B cell (primary cell): ENCODE measurements around the gene CADM1. TPM values are rescaled to one million over a fixed set of nuclear protein-coding genes. Genes with fewer than 3 reads are reported as not detected.

Experiments used
- ATAC-seq: fragments of 200-7000 bp; cut with Tn5 transposase; one replicate; pipeline ENCODE4 v1.10.0; 2021; ENCODE audit warnings: low read depth, mild to moderate bottlenecking, moderate number of reproducible peaks, moderate library complexity
- CTCF ChIA-PET: fragments of 350-600 bp; sonication (Branson Sonifier 250); formaldehyde crosslinking; loops from one replicate; lab custom pipeline; 2021; ENCODE audit warnings: antibody characterized with exemption, inconsistent platforms; lab: Charles Lee
- POLR2A ChIA-PET: fragments of 350-600 bp; sonication (Branson Sonifier 250); formaldehyde crosslinking; loops from one replicate; lab custom pipeline; 2021; ENCODE audit warnings: antibody characterized with exemption; lab: Charles Lee
- DNase-seq: peaks from one replicate; pipeline ENCODE4 v3.0.0; 2013
- H2AFZ ChIP-seq: 2 replicates; pipeline ENCODE4 v1.6.1; 2012; ENCODE audit warnings: mild to moderate bottlenecking, low read depth, low read length; ENCODE audit not compliant: insufficient read depth, poor library complexity, severe bottlenecking
- H3K27ac ChIP-seq, 2 donors: 1 replicate in 1 of 2; 2 replicates in 1 of 2; pipeline ENCODE4 v1.5.1; 2012 to 2013; ENCODE audit warnings: low read length in 2 of 2, mild to moderate bottlenecking in 2 of 2, moderate library complexity in 1 of 2
- H3K27me3 ChIP-seq, 4 experiments: fragments of 200-600 bp in 1 of 4; sonication (generic) in 1 of 4; replicated peaks in 1 of 4; 1 replicate in 2 of 4; 2 replicates in 2 of 4; pipeline versions ENCODE4 v1.6.1 to v1.7.0; 2013 to 2016; ENCODE audit warnings: low read length in 3 of 4, mild to moderate bottlenecking in 2 of 4, mixed read lengths in 1 of 4, moderate library complexity in 1 of 4; ENCODE audit not compliant: insufficient read depth in 4 of 4, control insufficient read depth in 3 of 4; ENCODE audit errors: control extremely low read depth in 1 of 4
- H3K36me3 ChIP-seq, 2 experiments: replicated peaks in 1 of 2; 1 replicate in 1 of 2; 2 replicates in 1 of 2; pipeline versions ENCODE4 v1.6.1 to v1.7.1; 2013; ENCODE audit warnings: low read length in 1 of 2; ENCODE audit not compliant: insufficient read depth in 2 of 2, control insufficient read depth in 1 of 2; ENCODE audit errors: control extremely low read depth in 1 of 2, extremely low read depth in 1 of 2
- H3K4me1 ChIP-seq, 2 donors: fragments of 200-600 bp in 1 of 2; sonication (generic) in 1 of 2; 1 replicate in 1 of 2; 2 replicates in 1 of 2; pipeline versions ENCODE4 v1.5.1 to v1.6.1; 2013 to 2017; ENCODE audit warnings: low read length in 2 of 2; ENCODE audit not compliant: control insufficient read depth in 2 of 2, insufficient read depth in 2 of 2
- H3K4me2 ChIP-seq: replicated peaks from 2 replicates; pipeline ENCODE3; 2012; ENCODE audit warnings: mild to moderate bottlenecking, low read depth, low read length; ENCODE audit not compliant: poor library complexity, severe bottlenecking
- H3K4me3 ChIP-seq, 5 experiments: fragments of 200-600 bp in 1 of 5; sonication (generic) in 1 of 5; 1 replicate in 3 of 5; 2 replicates in 2 of 5; pipeline versions ENCODE4 v1.5.1 to v1.7.0; 2011 to 2016; ENCODE audit warnings: low read length in 4 of 5, mild to moderate bottlenecking in 4 of 5, low read depth in 2 of 5, control low read depth in 1 of 5, moderate library complexity in 1 of 5; ENCODE audit not compliant: insufficient read depth in 1 of 5; ENCODE audit errors: control extremely low read depth in 1 of 5, extremely low read depth in 1 of 5
- H3K79me2 ChIP-seq: fragments of 200-600 bp; sonication (generic); one replicate; pipeline ENCODE4 v1.6.0; 2016; ENCODE audit warnings: low read length; ENCODE audit not compliant: control insufficient read depth, insufficient read depth
- H3K9ac ChIP-seq: fragments of 200-600 bp; sonication (generic); 2 replicates; pipeline ENCODE4 v1.6.1; 2017; ENCODE audit warnings: mild to moderate bottlenecking, low read length, moderate library complexity
- H3K9me3 ChIP-seq, 3 donors: one replicate each; pipeline versions ENCODE4 v1.6.1 to v1.7.1; 2013; ENCODE audit warnings: low read length in 2 of 3; ENCODE audit not compliant: control insufficient read depth in 2 of 3, insufficient read depth in 1 of 3; ENCODE audit errors: control extremely low read depth in 1 of 3
- H4K20me1 ChIP-seq: 2 replicates; pipeline ENCODE4 v1.6.0; 2012; ENCODE audit warnings: mild to moderate bottlenecking, low read length; ENCODE audit not compliant: insufficient read depth, control insufficient read depth, poor library complexity, severe bottlenecking
- H3K27ac Mint-ChIP-seq: one replicate; pipeline ENCODE4 v1.8.0; 2021; ENCODE audit warnings: mixed read lengths
- H3K27me3 Mint-ChIP-seq: one replicate; pipeline ENCODE4 v1.8.0; 2021; ENCODE audit warnings: mixed read lengths
- H3K4me1 Mint-ChIP-seq: one replicate; pipeline ENCODE4 v1.8.0; 2021; ENCODE audit warnings: mixed read lengths
- H3K4me3 Mint-ChIP-seq: one replicate; pipeline ENCODE4 v1.8.0; 2021; ENCODE audit warnings: mixed read lengths
- H3K9me3 Mint-ChIP-seq: one replicate; pipeline ENCODE4 v1.8.0; 2022; ENCODE audit warnings: mixed read lengths; ENCODE audit not compliant: insufficient read depth
- CTCF ChIP-seq: fragments of 200-600 bp; IDR thresholded peaks from one replicate; pipeline ENCODE4 v1.8.0; 2022; ENCODE audit warnings: antibody characterized with exemption, mild to moderate bottlenecking
- EZH2 ChIP-seq: IDR thresholded peaks from 2 replicates; pipeline ENCODE4 v1.6.1; 2012; ENCODE audit warnings: borderline replicate concordance, low read depth, mild to moderate bottlenecking, moderate library complexity, low read length; ENCODE audit not compliant: insufficient read depth, poor library complexity, severe bottlenecking
- WGBS: methylation state at CpG from one replicate; pipeline ENCODE4 v1.1.5; 2013; ENCODE audit warnings: missing lambda C conversion rate; ENCODE audit not compliant: insufficient coverage; 5-methylcytosine and 5-hydroxymethylcytosine counted together
- intact Hi-C: fragments of 100-400 bp; cut with micrococcal nuclease; formaldehyde crosslinking; loops from one replicate; pipeline ENCODE4 v1.10.0; 2022
- polyA plus RNA-seq: library from polyadenylated mRNA; depleted of rRNA; stranded (reverse); fragments of >200 nt; gene quantifications from 2 replicates; pipeline ENCODE4 v1.2.3, GENCODE V29; 2012
- total RNA-seq, 2 donors: library from RNA; stranded (reverse); fragments of 120-200 nt in 1 of 2; gene quantifications; 1 replicate in 1 of 2; 2 replicates in 1 of 2; pipeline versions ENCODE4 v1.2.3 to v1.2.4, GENCODE V29; 2013 to 2022

CADM1 gene
- total and polyA plus RNA-seq, 2 donors (not counting 1 experiment from before 2014, with no cell fraction given), result 0.43 to 0.49 TPM

DNA sequence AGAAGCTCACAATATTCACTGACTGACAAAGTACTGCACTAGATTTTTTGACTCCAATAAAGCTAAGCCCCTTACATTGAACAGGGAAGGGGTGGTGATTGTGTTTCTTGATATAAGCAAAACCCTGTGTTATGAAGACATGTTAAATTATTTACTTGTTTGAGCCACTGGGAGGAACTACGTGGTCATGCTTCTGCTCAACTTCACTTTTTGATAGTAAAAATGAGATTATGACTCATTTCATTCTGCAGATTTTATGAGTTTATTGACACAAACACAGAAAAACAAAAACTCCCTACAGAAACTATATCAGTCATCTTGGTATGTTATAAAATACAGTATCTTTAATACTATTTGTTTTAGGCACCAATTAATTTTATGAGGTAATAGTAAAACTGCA, 124.7 kb downstream of the CADM1 start:
- Histone ChIP-seq H3K4me2 (no peak overlapping the region), H3K79me2 (no peaks in the 10 kb centered on the region), H3K27ac (no peak overlapping the region), H2AFZ (no peak overlapping the region), H3K36me3 (no peaks in the 10 kb centered on the region), H3K9ac (no peak overlapping the region), H4K20me1 (no peaks in the 10 kb centered on the region), H3K4me1 (no peaks in the 10 kb centered on the region), H3K4me3 (no peak overlapping the region), H3K9me3 (no peaks in the 10 kb centered on the region), H3K27me3 (no peaks in the 10 kb centered on the region)
- no CpG with 5 or more reads among the region's 1 CpG for WGBS
- CTCF ChIA-PET, result no interaction called here
- DNase-seq, result no peak
- ATAC-seq, result no peak
- intact Hi-C loops, result no loop called here
- TF ChIP-seq CTCF, result no peak
- TF ChIP-seq EZH2, result no peak
- peaks cover 12% of the 10 kb centered on the region for H3K27me3 Mint-ChIP-seq
- POLR2A ChIA-PET, result no interaction called here
- H3K9me3 Mint-ChIP-seq, result no peaks in the 10 kb centered on the region
- H3K27ac Mint-ChIP-seq, result no peak overlapping the region
- H3K4me1 Mint-ChIP-seq, result no peaks in the 10 kb centered on the region
- H3K4me3 Mint-ChIP-seq, result no peak overlapping the region

DNA sequence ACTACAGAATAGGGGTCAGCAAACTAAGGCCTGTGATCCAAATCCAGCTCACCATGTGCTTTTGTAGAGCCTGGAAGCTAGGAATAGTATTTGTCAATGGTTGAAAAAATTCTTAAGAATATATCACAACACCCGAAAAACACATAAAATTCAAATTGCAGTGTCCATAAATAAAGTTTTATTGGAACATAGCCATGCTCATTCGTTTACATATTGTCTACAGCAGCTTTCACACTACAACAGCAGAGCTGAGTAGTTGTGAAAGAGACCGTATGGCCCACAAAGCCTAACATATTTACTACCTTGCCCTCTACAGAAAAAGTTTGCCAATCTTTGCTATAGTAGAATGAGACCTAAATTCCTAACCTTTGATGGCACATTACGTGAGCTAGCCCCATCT, 125.7 kb downstream of the CADM1 start:
- no peaks in the 10 kb centered on the region for H3K9me3 ChIP-seq
- peaks cover 14% of the 10 kb centered on the region for H3K27me3 Mint-ChIP-seq
- TF ChIP-seq CTCF (no peak), EZH2 (no peak)
- H2AFZ ChIP-seq, result no peak overlapping the region
- no peaks in the 10 kb centered on the region for H3K27me3 ChIP-seq
- H3K79me2 ChIP-seq, result no peaks in the 10 kb centered on the region
- DNase-seq, result no peak
- no peaks in the 10 kb centered on the region for H3K9me3 Mint-ChIP-seq
- no peaks in the 10 kb centered on the region for H3K4me1 ChIP-seq
- H3K27ac ChIP-seq, result no peak overlapping the region
- no peak overlapping the region for H3K27ac Mint-ChIP-seq
- ChIA-PET POLR2A (no interaction called here), CTCF (no interaction called here)
- no peaks in the 10 kb centered on the region for H3K36me3 ChIP-seq
- no CpG with 5 or more reads among the region's 4 CpGs for WGBS
- H4K20me1 ChIP-seq, result no peaks in the 10 kb centered on the region
- no peak for ATAC-seq
- H3K4me3 Mint-ChIP-seq, result no peak overlapping the region
- H3K4me2 ChIP-seq, result no peak overlapping the region
- intact Hi-C loops, result no loop called here
- H3K4me1 Mint-ChIP-seq, result no peaks in the 10 kb centered on the region
- no peak overlapping the region for H3K4me3 ChIP-seq
- H3K9ac ChIP-seq, result no peak overlapping the region
